ENCODE data around the gene MS4A4A. TPM values are rescaled to one million over a fixed set of nuclear protein-coding genes. Genes with fewer than 3 reads are reported as not detected.

Gene MS4A4A
- total RNA-seq, 1 donor, result not detected

- no peak for DNase-seq (ENCODE audit: low read depth)
- TF ChIP-seq, protein P1, sequence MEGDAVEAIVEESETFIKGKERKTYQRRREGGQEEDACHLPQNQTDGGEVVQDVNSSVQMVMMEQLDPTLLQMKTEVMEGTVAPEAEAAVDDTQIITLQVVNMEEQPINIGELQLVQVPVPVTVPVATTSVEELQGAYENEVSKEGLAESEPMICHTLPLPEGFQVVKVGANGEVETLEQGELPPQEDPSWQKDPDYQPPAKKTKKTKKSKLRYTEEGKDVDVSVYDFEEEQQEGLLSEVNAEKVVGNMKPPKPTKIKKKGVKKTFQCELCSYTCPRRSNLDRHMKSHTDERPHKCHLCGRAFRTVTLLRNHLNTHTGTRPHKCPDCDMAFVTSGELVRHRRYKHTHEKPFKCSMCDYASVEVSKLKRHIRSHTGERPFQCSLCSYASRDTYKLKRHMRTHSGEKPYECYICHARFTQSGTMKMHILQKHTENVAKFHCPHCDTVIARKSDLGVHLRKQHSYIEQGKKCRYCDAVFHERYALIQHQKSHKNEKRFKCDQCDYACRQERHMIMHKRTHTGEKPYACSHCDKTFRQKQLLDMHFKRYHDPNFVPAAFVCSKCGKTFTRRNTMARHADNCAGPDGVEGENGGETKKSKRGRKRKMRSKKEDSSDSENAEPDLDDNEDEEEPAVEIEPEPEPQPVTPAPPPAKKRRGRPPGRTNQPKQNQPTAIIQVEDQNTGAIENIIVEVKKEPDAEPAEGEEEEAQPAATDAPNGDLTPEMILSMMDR (IDR thresholded peaks at IDR 0.05; ENCODE audit: insufficient read depth, low read length), result no peak
- H3K4me3 ChIP-seq (ENCODE audit: low read depth, low read length), result no peak overlapping the region
Measured at GRCh38 chr11:60345489-60345888, 65.0 kb downstream of the MS4A4A start.

DNA sequence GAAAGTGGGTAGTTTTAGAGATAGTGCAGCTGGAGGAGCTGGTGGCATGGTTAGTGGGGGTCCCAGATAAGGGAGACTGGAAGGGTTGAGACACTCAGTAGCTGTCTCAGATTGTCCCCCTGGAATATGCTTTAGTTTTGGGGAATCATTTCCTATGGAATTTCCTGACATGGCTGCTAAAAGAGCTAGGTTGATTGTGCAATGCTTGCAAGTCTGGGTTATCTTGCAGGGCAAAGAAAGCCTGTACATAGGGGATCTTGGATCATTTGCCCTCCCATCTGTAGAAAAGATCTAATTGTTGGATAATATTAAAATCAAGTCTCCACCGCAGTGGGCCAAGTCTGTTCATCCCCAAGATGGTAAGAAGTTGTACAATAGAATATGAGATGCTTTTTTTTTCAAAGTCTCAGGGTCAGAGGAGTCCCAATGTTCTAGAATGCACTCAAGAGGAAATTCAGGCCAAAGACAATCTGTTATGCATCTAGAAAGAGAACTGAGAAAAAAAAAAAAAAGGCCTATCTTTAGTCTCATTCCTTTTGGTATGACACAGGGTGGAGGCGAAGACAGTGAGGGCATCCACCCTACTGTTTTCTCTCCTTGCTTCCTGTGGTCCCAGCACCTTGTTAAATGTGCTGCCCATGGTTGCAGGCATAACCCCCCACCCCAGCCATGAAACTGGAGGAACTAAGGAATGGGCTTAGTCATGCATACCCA lies 66.8 kb downstream of the MS4A4A start:
- TF ChIP-seq, protein P1 (IDR thresholded peaks at IDR 0.05; ENCODE audit: insufficient read depth, low read length), result no peak
- no peak for DNase-seq (ENCODE audit: low read depth)
- H3K4me3 ChIP-seq (ENCODE audit: low read depth, low read length), result no peak overlapping the region

GRCh38 chr11:60348116-60348515 lies 67.7 kb downstream of the MS4A4A start:
- no peak overlapping the region for H3K4me3 ChIP-seq (ENCODE audit: low read depth, low read length)
- TF ChIP-seq, protein P1 (IDR thresholded peaks at IDR 0.05; ENCODE audit: insufficient read depth, low read length), result no peak
- DNase-seq (ENCODE audit: low read depth), result no peak

GRCh38 chr11:60349990-60350389 lies 69.5 kb downstream of the MS4A4A start:
- no peak overlapping the region for H3K4me3 ChIP-seq (ENCODE audit: low read depth, low read length)
- DNase-seq (ENCODE audit: low read depth), result no peak
- TF ChIP-seq, protein P1 (IDR thresholded peaks at IDR 0.05; ENCODE audit: insufficient read depth, low read length), result no peak

GRCh38 chr11:60357771-60358170 lies 77.3 kb downstream of the MS4A4A start:
- TF ChIP-seq, protein P1 (IDR thresholded peaks at IDR 0.05; ENCODE audit: insufficient read depth, low read length), result no peak
- no peak for DNase-seq (ENCODE audit: low read depth)
- no peak overlapping the region for H3K4me3 ChIP-seq (ENCODE audit: low read depth, low read length)

Other genes with a start within 250 kb of the MS4A4A start
- gene OOSP2, start 240.3 kb upstream of the MS4A4A start, total RNA-seq (ENCODE audit: low replicate concordance), result not detected in 2 replicates
- gene MS4A3, start 224.0 kb upstream of the MS4A4A start, total RNA-seq (ENCODE audit: low replicate concordance), result not detected in 2 replicates
- 0.16 TPM in 1 of 2 replicates, not detected in the other for gene MS4A2, start 192.0 kb upstream of the MS4A4A start, total RNA-seq (ENCODE audit: low replicate concordance)
- not detected in 2 replicates for gene MS4A6A, start 97.6 kb upstream of the MS4A4A start, total RNA-seq (ENCODE audit: low replicate concordance)
- not detected in 2 replicates for gene MS4A4E, start 37.5 kb upstream of the MS4A4A start, total RNA-seq (ENCODE audit: low replicate concordance)
- not detected in 2 replicates for gene MS4A6E, start 46.6 kb downstream of the MS4A4A start, total RNA-seq (ENCODE audit: low replicate concordance)
- gene MS4A7, start 97.9 kb downstream of the MS4A4A start, total RNA-seq (ENCODE audit: low replicate concordance), result not detected in 2 replicates
- not detected in 2 replicates for gene MS4A14, start 115.8 kb downstream of the MS4A4A start, total RNA-seq (ENCODE audit: low replicate concordance)
- not detected in 2 replicates for gene MS4A5, start 148.9 kb downstream of the MS4A4A start, total RNA-seq (ENCODE audit: low replicate concordance)
- gene MS4A1, start 175.2 kb downstream of the MS4A4A start, total RNA-seq (ENCODE audit: low replicate concordance), result 0.25 TPM in 1 of 2 replicates, not detected in the other
- not detected in 2 replicates for gene MS4A12, start 212.1 kb downstream of the MS4A4A start, total RNA-seq (ENCODE audit: low replicate concordance)
- gene MS4A13, start 234.7 kb downstream of the MS4A4A start, total RNA-seq (ENCODE audit: low replicate concordance), result not detected in 2 replicates

Measured in fibroblast of the aortic adventitia (primary cell).